ENCODE data around the gene FAU. TPM values are rescaled to one million over a fixed set of nuclear protein-coding genes. Genes with fewer than 3 reads are reported as not detected.
A peak's percentile ranks its signal among the peaks of the same experiment; 100 is the strongest.

FAU gene
- total and polyA plus RNA-seq, 9 of the 15 experiments (the other 6 are each of a cell fraction or from before 2014, with no cell fraction given): 433 to 1,827 (median 942) TPM

DNA sequence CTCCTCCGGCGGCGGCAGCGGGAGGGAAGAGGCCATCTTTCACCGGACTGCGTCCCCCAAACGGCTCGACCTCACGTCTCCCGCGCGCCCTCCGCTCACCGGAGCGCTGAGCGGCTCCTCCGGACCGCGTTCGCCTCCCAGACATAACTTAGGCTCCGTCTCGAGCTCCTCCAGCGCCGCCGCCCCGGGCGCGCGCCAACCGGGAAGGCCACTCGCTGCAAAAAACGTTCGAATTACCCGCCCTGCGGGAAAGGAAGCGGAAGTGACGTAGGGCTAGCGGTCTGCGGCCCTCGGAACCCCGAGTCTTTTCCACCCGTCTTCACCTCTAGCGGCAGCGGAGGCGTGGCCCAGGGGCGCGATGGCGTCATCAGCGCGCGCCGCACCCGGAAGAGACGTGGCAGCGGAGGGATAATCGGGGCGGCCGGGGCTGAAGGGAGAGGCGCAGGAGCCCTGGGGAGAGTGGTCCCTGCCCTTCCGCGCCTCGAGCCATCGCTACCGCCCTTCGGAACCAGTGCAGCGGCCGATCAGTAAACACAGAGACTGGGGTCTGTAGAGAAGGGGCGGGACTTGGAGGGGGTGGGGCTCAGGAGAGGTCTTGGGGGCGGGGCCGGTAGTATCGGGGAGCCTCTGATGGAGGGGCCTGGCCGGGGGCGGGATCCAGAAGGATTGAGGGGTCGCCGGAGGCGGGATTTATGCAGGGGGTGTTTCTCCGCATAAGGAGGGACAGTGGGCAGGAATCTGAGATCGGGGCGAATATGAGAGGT is 37.9 kb downstream of the FAU start, which contains the start of the genes CDCA5 and ZFPL1 (continued):
- TF ChIP-seq, protein P1, sequence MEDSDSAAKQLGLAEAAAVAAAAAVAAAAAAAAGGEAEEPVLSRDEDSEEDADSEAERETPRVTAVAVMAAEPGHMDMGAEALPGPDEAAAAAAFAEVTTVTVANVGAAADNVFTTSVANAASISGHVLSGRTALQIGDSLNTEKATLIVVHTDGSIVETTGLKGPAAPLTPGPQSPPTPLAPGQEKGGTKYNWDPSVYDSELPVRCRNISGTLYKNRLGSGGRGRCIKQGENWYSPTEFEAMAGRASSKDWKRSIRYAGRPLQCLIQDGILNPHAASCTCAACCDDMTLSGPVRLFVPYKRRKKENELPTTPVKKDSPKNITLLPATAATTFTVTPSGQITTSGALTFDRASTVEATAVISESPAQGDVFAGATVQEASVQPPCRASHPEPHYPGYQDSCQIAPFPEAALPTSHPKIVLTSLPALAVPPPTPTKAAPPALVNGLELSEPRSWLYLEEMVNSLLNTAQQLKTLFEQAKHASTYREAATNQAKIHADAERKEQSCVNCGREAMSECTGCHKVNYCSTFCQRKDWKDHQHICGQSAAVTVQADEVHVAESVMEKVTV (CRISPR knock-in tag; IDR thresholded peaks at IDR 0.05): peak; percentile 42; the same call in 1 of the 2 replicates
- peak; percentile 99 for TF ChIP-seq GABPB1 (CRISPR knock-in tag; IDR thresholded peaks at IDR 0.05)
- TF ChIP-seq MAFK (IDR thresholded peaks at IDR 0.05; ENCODE audit: low read length): no peak
- TF ChIP-seq RUNX1 (IDR thresholded peaks at IDR 0.05; ENCODE audit: low read depth): no peak
- TF ChIP-seq ESRRA (IDR thresholded peaks at IDR 0.05; ENCODE audit: borderline replicate concordance, low read depth): peak; percentile 89
- TF ChIP-seq, protein P2, sequence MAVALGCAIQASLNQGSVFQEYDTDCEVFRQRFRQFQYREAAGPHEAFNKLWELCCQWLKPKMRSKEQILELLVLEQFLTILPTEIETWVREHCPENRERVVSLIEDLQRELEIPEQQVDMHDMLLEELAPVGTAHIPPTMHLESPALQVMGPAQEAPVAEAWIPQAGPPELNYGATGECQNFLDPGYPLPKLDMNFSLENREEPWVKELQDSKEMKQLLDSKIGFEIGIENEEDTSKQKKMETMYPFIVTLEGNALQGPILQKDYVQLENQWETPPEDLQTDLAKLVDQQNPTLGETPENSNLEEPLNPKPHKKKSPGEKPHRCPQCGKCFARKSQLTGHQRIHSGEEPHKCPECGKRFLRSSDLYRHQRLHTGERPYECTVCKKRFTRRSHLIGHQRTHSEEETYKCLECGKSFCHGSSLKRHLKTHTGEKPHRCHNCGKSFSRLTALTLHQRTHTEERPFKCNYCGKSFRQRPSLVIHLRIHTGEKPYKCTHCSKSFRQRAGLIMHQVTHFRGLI (CRISPR knock-in tag; IDR thresholded peaks at IDR 0.05): 0 out of 2 replicates have a peak, but pooled peaks have one; percentile 21
- TF ChIP-seq, protein P3, sequence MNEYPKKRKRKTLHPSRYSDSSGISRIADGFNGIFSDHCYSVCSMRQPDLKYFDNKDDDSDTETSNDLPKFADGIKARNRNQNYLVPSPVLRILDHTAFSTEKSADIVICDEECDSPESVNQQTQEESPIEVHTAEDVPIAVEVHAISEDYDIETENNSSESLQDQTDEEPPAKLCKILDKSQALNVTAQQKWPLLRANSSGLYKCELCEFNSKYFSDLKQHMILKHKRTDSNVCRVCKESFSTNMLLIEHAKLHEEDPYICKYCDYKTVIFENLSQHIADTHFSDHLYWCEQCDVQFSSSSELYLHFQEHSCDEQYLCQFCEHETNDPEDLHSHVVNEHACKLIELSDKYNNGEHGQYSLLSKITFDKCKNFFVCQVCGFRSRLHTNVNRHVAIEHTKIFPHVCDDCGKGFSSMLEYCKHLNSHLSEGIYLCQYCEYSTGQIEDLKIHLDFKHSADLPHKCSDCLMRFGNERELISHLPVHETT (CRISPR knock-in tag; conservative IDR thresholded peaks at IDR 0.05 in 1 of 2, IDR thresholded peaks at IDR 0.05 in 1 of 2): no peak
- TF ChIP-seq, protein P4, sequence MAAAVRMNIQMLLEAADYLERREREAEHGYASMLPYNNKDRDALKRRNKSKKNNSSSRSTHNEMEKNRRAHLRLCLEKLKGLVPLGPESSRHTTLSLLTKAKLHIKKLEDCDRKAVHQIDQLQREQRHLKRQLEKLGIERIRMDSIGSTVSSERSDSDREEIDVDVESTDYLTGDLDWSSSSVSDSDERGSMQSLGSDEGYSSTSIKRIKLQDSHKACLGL (CRISPR knock-in tag; IDR thresholded peaks at IDR 0.05; ENCODE audit: borderline replicate concordance, poor library complexity, severe bottlenecking): no peak
- TF ChIP-seq HDAC2 (IDR thresholded peaks at IDR 0.05): peak; percentile 83; the same call in 1 of the 2 replicates
- peak; percentile 78 to 99; a peak in 3 of 4 replicates for TF ChIP-seq SIN3A (IDR thresholded peaks at IDR 0.05; ENCODE audit: borderline replicate concordance in 2 of 2, control insufficient read depth in 1 of 2, low read depth in 2 of 2, low read length in 2 of 2)
- no peak for TF ChIP-seq POLR3G (IDR thresholded peaks at IDR 0.05; ENCODE audit: extremely low read depth, insufficient read length, insufficient replicate concordance)
- no peak for TF ChIP-seq MTA2 (IDR thresholded peaks at IDR 0.05; ENCODE audit: low read depth)
- TF ChIP-seq TSC22D4 (tag; IDR thresholded peaks at IDR 0.05): no peak
- TF ChIP-seq, protein P5, sequence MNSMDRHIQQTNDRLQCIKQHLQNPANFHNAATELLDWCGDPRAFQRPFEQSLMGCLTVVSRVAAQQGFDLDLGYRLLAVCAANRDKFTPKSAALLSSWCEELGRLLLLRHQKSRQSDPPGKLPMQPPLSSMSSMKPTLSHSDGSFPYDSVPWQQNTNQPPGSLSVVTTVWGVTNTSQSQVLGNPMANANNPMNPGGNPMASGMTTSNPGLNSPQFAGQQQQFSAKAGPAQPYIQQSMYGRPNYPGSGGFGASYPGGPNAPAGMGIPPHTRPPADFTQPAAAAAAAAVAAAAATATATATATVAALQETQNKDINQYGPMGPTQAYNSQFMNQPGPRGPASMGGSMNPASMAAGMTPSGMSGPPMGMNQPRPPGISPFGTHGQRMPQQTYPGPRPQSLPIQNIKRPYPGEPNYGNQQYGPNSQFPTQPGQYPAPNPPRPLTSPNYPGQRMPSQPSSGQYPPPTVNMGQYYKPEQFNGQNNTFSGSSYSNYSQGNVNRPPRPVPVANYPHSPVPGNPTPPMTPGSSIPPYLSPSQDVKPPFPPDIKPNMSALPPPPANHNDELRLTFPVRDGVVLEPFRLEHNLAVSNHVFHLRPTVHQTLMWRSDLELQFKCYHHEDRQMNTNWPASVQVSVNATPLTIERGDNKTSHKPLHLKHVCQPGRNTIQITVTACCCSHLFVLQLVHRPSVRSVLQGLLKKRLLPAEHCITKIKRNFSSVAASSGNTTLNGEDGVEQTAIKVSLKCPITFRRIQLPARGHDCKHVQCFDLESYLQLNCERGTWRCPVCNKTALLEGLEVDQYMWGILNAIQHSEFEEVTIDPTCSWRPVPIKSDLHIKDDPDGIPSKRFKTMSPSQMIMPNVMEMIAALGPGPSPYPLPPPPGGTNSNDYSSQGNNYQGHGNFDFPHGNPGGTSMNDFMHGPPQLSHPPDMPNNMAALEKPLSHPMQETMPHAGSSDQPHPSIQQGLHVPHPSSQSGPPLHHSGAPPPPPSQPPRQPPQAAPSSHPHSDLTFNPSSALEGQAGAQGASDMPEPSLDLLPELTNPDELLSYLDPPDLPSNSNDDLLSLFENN (IDR thresholded peaks at IDR 0.05; ENCODE audit: low read depth in 2 of 2, low read length in 2 of 2): peak in 1 of 2 experiments; percentile 44; a peak in 1 of 4 replicates
- no peak for TF ChIP-seq ZNF224 (CRISPR knock-in tag; IDR thresholded peaks at IDR 0.05)
